ENCODE measurements around the gene BLOC1S2.

DNA sequence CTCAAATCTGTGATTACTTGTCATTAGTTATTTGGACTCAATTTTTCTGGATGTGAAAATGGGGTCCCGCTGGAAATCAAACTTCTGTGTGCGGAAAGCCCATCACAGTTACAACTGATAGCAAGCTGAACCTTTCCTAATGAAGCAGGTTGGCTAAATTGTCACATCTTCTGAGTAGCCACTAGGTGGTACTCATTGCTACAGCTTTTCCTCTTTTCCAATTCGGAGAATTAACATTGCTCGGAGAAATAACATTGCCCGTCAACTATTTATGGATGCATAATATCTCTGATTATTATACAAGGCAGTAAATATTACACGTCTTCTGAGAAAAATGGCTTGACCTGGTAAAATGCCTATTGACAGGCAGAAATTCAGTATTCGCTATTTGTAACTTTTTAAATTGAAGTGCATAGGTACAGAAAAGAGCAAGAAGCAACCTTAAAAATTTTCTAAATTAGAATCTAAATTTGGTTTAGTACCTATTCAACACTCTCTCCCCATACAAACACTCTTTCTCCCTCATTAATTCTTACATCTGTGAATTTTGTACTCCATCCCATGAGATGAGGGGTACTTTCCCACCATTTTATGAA lies 17.3 kb upstream of the BLOC1S2 start:
- TF ChIP-seq, protein P1, sequence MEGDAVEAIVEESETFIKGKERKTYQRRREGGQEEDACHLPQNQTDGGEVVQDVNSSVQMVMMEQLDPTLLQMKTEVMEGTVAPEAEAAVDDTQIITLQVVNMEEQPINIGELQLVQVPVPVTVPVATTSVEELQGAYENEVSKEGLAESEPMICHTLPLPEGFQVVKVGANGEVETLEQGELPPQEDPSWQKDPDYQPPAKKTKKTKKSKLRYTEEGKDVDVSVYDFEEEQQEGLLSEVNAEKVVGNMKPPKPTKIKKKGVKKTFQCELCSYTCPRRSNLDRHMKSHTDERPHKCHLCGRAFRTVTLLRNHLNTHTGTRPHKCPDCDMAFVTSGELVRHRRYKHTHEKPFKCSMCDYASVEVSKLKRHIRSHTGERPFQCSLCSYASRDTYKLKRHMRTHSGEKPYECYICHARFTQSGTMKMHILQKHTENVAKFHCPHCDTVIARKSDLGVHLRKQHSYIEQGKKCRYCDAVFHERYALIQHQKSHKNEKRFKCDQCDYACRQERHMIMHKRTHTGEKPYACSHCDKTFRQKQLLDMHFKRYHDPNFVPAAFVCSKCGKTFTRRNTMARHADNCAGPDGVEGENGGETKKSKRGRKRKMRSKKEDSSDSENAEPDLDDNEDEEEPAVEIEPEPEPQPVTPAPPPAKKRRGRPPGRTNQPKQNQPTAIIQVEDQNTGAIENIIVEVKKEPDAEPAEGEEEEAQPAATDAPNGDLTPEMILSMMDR (IDR thresholded peaks at IDR 0.05; ENCODE audit: insufficient read depth, low read depth, low read length): peak; percentile 79
- TF ChIP-seq EZH2 (IDR thresholded peaks at IDR 0.05; ENCODE audit: insufficient read depth, low read length): no peak

Measured in astrocyte (in vitro differentiated cells and primary cell).